ENCODE results near the gene FGF14.
"Not testable (repeated sequence)": the region's sequence is repeated elsewhere in the genome, so short reads cannot be mapped to it uniquely, and the experiment has no call there.

The FGF14 gene

GRCh38 chr13:102018716-102019115 is 383.1 kb downstream of the FGF14 start:
- no peaks in the 10 kb centered on the region for H3K27me3 ChIP-seq (ENCODE audit: insufficient read depth, poor library complexity, severe bottlenecking)
- no peaks in the 10 kb centered on the region for H3K4me1 ChIP-seq (ENCODE audit: insufficient read depth, poor library complexity, severe bottlenecking)
- H3K4me3 ChIP-seq (ENCODE audit: severe bottlenecking), result no peak overlapping the region
- H3K9me3 ChIP-seq (ENCODE audit: severe bottlenecking), result peaks cover 3% of the 10 kb centered on the region
- no peaks in the 10 kb centered on the region for H3K36me3 ChIP-seq (ENCODE audit: low read depth)
- no peak for TF ChIP-seq CTCF (IDR thresholded peaks at IDR 0.05; ENCODE audit: poor library complexity, severe bottlenecking)
- no peak overlapping the region for H3K27ac ChIP-seq (ENCODE audit: poor library complexity, severe bottlenecking)
- no peak for ATAC-seq (ENCODE audit: low read depth)
- DNase-seq (ENCODE audit: low spot score), result no peak

GRCh38 chr13:102017248-102017647 is 384.6 kb downstream of the FGF14 start:
- ATAC-seq (ENCODE audit: low read depth), result no peak
- Histone ChIP-seq H3K27ac (ENCODE audit: poor library complexity, severe bottlenecking) (no peak overlapping the region), H3K27me3 (ENCODE audit: insufficient read depth, poor library complexity, severe bottlenecking) (no peaks in the 10 kb centered on the region), H3K9me3 (ENCODE audit: severe bottlenecking) (peaks cover 3% of the 10 kb centered on the region), H3K36me3 (ENCODE audit: low read depth) (no peaks in the 10 kb centered on the region), H3K4me1 (ENCODE audit: insufficient read depth, poor library complexity, severe bottlenecking) (no peaks in the 10 kb centered on the region), H3K4me3 (ENCODE audit: severe bottlenecking) (no peak overlapping the region)
- TF ChIP-seq CTCF (IDR thresholded peaks at IDR 0.05; ENCODE audit: poor library complexity, severe bottlenecking), result no peak
- no peak for DNase-seq (ENCODE audit: low spot score)

GRCh38 chr13:102012299-102013293 is 389.3 kb downstream of the FGF14 start:
- H3K36me3 ChIP-seq (ENCODE audit: low read depth), result no peaks in the 10 kb centered on the region
- DNase-seq (ENCODE audit: low spot score) (no peak), ATAC-seq (ENCODE audit: low read depth) (no peak)
- no peaks in the 10 kb centered on the region for H3K4me1 ChIP-seq (ENCODE audit: insufficient read depth, poor library complexity, severe bottlenecking)
- no peak overlapping the region for H3K4me3 ChIP-seq (ENCODE audit: severe bottlenecking)
- H3K9me3 ChIP-seq (ENCODE audit: severe bottlenecking), result peaks cover 3% of the 10 kb centered on the region
- no peaks in the 10 kb centered on the region for H3K27me3 ChIP-seq (ENCODE audit: insufficient read depth, poor library complexity, severe bottlenecking)
- TF ChIP-seq CTCF (IDR thresholded peaks at IDR 0.05; ENCODE audit: poor library complexity, severe bottlenecking), result no peak
- H3K27ac ChIP-seq (ENCODE audit: poor library complexity, severe bottlenecking), result no peak overlapping the region

- not testable (repeated sequence) for H3K4me1 ChIP-seq (ENCODE audit: insufficient read depth, poor library complexity, severe bottlenecking); ATAC-seq (ENCODE audit: low read depth); H3K4me3 ChIP-seq (ENCODE audit: severe bottlenecking); DNase-seq (ENCODE audit: low spot score); H3K36me3 ChIP-seq (ENCODE audit: low read depth); H3K9me3 ChIP-seq (ENCODE audit: severe bottlenecking); H3K27me3 ChIP-seq (ENCODE audit: insufficient read depth, poor library complexity, severe bottlenecking); H3K27ac ChIP-seq (ENCODE audit: poor library complexity, severe bottlenecking)
These were observed 390.4 kb downstream of the FGF14 start for GRCh38 chr13:102011455-102011854.

GRCh38 chr13:102003848-102004570 is 397.8 kb downstream of the FGF14 start:
- no peaks in the 10 kb centered on the region for H3K4me1 ChIP-seq (ENCODE audit: insufficient read depth, poor library complexity, severe bottlenecking)
- no peaks in the 10 kb centered on the region for H3K36me3 ChIP-seq (ENCODE audit: low read depth)
- no peak overlapping the region for H3K4me3 ChIP-seq (ENCODE audit: severe bottlenecking)
- H3K9me3 ChIP-seq (ENCODE audit: severe bottlenecking), result no peaks in the 10 kb centered on the region
- peak; percentile 50; the same call in 1 of the 3 replicates for ATAC-seq (ENCODE audit: low read depth)
- DNase-seq (ENCODE audit: low spot score), result no peak
- no peaks in the 10 kb centered on the region for H3K27me3 ChIP-seq (ENCODE audit: insufficient read depth, poor library complexity, severe bottlenecking)
- no peak for TF ChIP-seq CTCF (IDR thresholded peaks at IDR 0.05; ENCODE audit: poor library complexity, severe bottlenecking)
- no peak overlapping the region for H3K27ac ChIP-seq (ENCODE audit: poor library complexity, severe bottlenecking)
